Stimulated activated CD8-positive, alpha-beta memory T cell treated with anti-CD3 and anti-CD28 coated beads, Interleukin-7, amount 100 ng/mL, for 1 hour (primary cell): Measurements from ENCODE around the gene DYNC1I1.

ENCODE experiments used
- DNase-seq, 2 donors: peaks; one replicate each; pipeline ENCODE4 v3.0.0-alpha.2; 2020; ENCODE audit warnings: low read depth in 2 of 2

Gene DYNC1I1

GRCh38 chr7:96076350-96076707 is 304.0 kb downstream of the DYNC1I1 start:
- DNase-seq, result no peak

GRCh38 chr7:96080027-96080426 is 307.7 kb downstream of the DYNC1I1 start:
- DNase-seq, result no peak

DNA sequence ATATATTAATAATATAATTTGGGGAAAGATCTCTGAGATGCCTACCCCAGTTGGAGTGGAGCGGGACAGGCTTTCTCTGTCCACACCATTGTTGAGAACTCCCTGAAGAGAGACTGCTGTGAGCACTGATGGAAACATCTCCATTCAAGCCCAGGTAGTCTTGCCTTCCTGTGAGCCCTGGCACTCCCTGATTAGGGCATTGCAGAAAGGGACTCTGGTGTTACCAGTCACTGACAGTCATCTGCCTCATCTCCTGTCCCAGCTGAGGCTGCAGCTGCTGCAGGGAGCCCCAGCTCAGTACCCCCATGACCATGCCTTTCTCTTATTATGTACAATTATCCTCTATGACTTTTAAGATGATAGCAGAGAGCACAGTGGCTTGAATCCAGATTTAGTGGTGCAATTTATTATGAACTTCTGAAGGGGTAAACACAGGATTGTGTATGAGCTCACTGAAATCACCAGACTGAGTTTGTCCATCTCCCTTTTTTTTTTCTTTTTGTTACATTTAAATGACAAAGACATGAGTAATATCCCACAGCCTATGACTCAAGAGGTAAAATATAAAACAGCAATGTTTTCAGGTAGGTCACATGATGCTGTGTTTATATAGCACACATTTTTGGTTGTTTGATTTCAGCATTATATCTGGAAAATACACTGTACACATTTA is 312.7 kb downstream of the DYNC1I1 start:
- DNase-seq, result no peak

- DNase-seq, result no peak
These were observed 313.6 kb downstream of the DYNC1I1 start for GRCh38 chr7:96085953-96086352.

GRCh38 chr7:96088579-96088978 is 316.2 kb downstream of the DYNC1I1 start:
- no peak for DNase-seq

DNA sequence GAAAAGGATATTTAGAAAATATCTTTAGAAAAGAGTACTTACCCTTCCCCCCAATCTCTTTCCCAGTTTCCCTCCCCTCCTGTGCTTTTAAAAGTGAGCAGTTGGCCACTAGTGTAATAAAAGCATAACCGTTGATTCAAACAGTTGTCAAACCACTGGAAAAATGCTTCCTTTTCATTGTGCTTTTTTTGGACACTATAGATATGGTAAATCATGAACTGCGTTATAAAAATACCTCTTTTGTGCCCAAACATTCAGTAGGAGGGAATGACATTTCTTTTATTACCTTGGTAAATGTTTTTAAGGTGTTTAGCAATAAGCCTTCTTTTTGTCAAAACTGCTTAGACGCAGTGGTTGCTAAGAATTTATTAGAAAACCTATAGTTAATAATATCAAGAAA is 317.2 kb downstream of the DYNC1I1 start:
- no peak for DNase-seq

- DNase-seq, result no peak
These were observed 318.4 kb downstream of the DYNC1I1 start for GRCh38 chr7:96090756-96091155.

DNA sequence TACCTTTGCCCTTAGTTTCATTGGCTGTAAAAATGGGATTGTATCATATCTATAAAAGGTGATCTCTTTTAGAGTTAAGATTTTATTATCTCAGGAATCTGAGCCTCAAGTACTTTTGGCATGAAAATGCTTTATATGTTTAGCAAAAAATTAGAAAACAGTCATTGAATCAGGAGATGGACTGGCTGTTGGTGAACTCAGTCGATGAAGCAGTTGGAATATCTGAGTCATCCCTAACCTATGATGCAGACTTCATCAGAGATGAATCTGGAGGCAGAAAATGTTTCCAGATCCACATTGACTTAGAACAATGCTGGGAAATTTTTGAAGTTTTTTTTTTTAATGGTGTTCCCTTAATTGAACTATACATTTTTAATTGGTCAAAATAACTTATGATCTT is 321.1 kb downstream of the DYNC1I1 start:
- no peak for DNase-seq

- DNase-seq, result no peak
These were observed 325.5 kb downstream of the DYNC1I1 start for GRCh38 chr7:96097835-96098234.

DNA sequence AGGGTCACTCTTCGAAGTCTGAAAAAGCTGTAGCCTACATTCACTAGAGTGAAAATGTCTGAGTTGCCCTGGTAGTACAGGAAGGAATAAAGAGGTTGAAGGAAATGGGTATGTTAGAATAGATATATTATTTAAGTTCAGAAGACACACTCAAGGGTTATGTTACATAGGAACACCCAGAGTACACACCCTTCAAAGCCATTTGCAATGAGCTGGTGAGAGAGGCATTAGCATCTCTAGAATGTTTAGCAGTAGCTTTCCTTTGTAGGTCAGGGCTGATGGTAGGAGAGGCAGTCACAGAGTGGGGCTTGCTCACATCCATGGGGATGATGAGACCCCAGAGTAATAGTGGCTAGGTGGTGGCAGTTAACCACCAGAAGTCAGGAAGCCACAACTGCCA is 328.4 kb downstream of the DYNC1I1 start:
- DNase-seq, result no peak

DNA sequence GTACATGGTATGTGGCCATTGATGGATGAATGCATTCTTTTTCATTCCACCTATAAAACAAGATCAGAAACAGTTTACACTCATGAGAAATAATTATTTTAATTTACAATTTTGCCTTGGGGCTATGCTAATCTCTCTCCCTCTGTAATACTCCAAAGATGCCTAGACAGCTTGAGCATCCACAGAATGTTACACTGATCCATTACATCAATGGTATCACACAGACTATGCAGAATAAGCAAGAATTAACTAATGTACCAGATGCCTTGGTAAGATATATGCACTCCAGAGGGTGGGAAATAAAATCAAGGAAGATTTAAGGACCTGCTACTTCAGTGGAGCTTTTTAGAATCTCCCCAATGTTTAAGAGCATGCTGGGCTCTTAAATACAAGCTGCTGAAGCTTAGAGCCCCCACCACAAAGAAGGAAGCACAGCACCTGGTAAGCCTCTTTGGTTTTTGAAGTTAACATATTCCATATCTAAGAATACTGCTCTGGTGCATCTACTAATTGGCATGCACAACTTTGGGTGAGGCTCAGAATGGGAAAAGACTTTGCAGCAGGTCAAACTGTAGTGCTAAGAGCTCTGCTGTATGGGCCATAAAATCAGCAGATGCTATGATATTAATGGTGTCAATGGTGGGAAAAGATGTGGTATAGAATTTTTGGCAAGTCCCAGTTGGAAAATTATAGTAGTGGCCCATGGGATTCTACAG is 329.9 kb downstream of the DYNC1I1 start:
- DNase-seq, result no peak

- DNase-seq, result no peak
These were observed 332.6 kb downstream of the DYNC1I1 start for GRCh38 chr7:96104984-96105383.

DNA sequence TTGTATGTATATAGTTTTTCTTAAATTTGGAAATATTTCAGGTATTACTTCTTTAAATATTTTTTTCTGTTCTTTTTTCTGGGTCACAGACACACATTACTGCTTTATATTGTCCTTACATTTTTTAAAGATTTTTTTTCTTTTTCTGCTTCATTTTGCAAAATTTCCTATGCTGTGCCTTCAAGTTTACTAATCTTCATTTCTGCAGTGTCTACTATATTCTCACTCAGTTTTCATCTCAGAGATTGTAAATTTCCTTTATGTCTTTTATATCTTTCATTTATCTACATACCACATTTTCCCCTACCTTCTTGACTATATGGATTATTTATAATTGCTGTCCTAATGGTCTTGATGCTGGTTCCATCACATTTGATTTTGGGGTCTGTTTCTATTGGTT is 339.1 kb downstream of the DYNC1I1 start:
- DNase-seq, result no peak

GRCh38 chr7:96114190-96114589 is 341.8 kb downstream of the DYNC1I1 start:
- DNase-seq, result no peak

DNA sequence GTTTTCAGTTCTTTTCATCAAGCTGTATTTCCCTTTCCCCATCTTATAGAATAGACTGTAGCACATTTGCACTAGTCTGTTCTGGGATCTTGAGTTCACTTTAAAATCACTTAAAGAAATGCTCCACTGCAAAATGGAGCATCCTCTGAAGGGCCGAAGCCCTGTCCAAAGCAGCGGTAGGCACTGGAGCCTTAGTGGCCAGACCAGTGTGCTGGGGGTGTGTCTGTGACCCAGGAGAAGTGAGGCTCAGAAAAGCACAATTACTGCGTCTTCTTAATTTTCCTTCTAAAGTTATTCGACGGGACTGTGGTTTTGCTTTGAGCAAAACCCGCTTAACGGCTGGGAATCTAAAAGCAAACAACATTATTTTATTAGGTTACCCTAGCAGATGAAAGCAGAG is 343.8 kb downstream of the DYNC1I1 start:
- no peak for DNase-seq

- no peak for DNase-seq
These were observed 346.2 kb downstream of the DYNC1I1 start for GRCh38 chr7:96118449-96119001.

GRCh38 chr7:96120445-96121225 is 348.3 kb downstream of the DYNC1I1 start:
- DNase-seq, result no peak

- DNase-seq, result no peak
These were observed 349.4 kb downstream of the DYNC1I1 start for GRCh38 chr7:96121752-96122151.

GRCh38 chr7:96122746-96123145 is 350.4 kb downstream of the DYNC1I1 start:
- DNase-seq, result no peak

GRCh38 chr7:96126382-96126781 is 354.0 kb downstream of the DYNC1I1 start:
- DNase-seq, result no peak

DNA sequence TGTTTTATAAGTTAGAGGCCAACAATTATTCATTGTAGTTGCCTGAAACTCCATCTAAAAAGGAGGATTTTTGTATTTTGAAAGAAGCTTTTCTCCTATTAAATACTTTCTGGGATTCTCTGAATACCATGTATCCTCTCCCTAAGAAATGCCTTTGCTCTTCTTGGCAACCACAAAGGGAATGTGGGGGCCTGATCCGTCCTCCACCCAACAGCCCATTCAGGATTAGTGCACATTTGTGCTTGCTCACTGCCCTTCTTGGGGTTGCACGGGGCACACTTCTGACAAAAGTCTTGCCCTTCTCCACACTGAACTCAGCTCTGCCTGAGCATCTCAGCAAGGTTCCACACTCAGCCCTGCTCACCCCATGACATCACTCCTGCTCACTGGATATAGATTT is 355.4 kb downstream of the DYNC1I1 start:
- no peak for DNase-seq

GRCh38 chr7:96131525-96131924 is 359.2 kb downstream of the DYNC1I1 start:
- no peak for DNase-seq

DNA sequence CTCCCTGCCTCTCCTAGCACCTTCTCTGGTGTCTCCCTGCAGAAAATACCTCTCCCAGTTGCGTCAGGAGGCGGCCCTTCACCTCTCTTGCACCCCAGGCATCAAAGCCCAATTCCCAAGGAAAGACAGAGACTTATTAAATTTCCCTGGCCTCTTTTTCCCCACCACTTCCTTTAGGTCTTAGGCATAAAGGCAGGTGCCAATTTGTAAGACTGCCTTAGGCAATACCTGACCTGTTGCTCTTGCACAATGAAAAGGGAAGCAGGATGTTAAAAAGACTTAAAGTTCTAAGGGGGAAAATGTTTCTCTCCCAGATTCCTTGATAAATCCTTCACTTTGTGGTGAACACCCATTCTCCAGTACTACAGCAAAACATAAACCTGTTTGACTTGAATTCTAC is 362.9 kb downstream of the DYNC1I1 start:
- DNase-seq, result no peak
